ENCODE data around the gene FAH. TPM values are rescaled to one million over a fixed set of nuclear protein-coding genes. Genes with fewer than 3 reads are reported as not detected.

The FAH gene
- 3.1 and 3.3 TPM in 2 replicates for polyA plus RNA-seq
- polyA minus RNA-seq = 0.46 and 0.97 TPM in 2 replicates

- no peak within 1 kb of the TSS for H3K27ac ChIP-seq (ENCODE audit: low read length)
- H3K4me2 ChIP-seq (ENCODE audit: low read length) = peak within 1 kb of the TSS; percentile 92
- TF ChIP-seq TAF1 (IDR thresholded peaks at IDR 0.05; ENCODE audit: low read depth) (no peak), CTCF (IDR thresholded peaks at IDR 0.05; ENCODE audit: poor library complexity, severe bottlenecking) (no peak), MXI1 (conservative IDR thresholded peaks at IDR 0.05; ENCODE audit: poor library complexity, severe bottlenecking) (peak; percentile 68), SMC3 (conservative IDR thresholded peaks at IDR 0.05; ENCODE audit: poor library complexity) (peak; percentile 27), RAD21 (conservative IDR thresholded peaks at IDR 0.05) (no peak)
- no peaks in the 10 kb centered on the region for H3K9me3 ChIP-seq (ENCODE audit: low read length)
- peak within 1 kb of the TSS; percentile 31 for H3K9ac ChIP-seq (ENCODE audit: low read length)
- H3F3A ChIP-seq (ENCODE audit: insufficient read depth, low read length, poor library complexity, severe bottlenecking) = peaks cover 8% of the 10 kb centered on the region
- no peaks in the 10 kb centered on the region for H3K27me3 ChIP-seq (ENCODE audit: insufficient read depth, low read depth, low read length)
- H2AFZ ChIP-seq (ENCODE audit: low read depth, low read length) = no peak within 1 kb of the TSS
- no peaks in the 10 kb centered on the region for H3K36me3 ChIP-seq (ENCODE audit: insufficient read depth, low read length)
- H3K4me3 ChIP-seq (ENCODE audit: low read length) = peak within 1 kb of the TSS; percentile 73
- H4K20me1 ChIP-seq (ENCODE audit: insufficient read depth) = no peaks in the 10 kb centered on the region
- H3K79me2 ChIP-seq (replicated peaks; ENCODE audit: insufficient read depth, low read length) = no peaks in the 10 kb centered on the region
- H3K9me2 ChIP-seq (ENCODE audit: insufficient read depth, low read length) = no peaks in the 10 kb centered on the region
Measured at GRCh38 chr15:80152896-80153876, at the start of gene FAH. TSS of gene FAH (plus strand) at chr15:80152999. CDS start at chr15:80153055, 56 bp downstream.

DNA sequence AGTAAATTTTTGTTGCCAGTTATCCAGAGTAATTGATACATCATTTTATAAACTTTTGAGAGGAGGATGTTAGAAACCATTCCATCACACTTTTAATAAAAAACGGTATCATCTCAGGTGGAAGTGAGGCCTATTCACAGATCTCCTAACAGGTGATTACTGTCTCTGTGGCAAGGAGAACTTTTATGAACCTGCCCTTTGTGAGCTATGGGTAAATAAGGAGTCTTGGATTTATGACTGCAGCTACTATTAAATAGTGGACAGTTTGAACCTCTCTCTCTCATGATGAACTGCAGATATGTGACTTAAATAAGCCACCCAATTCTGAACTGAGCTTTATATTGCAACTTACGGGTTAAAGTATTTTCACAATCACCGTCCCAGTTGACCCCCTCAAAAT is 47.6 kb upstream of the FAH start:
- Histone ChIP-seq H3K4me3 (ENCODE audit: low read length) (no peak overlapping the region), H4K20me1 (ENCODE audit: insufficient read depth) (no peaks in the 10 kb centered on the region), H3K9ac (ENCODE audit: low read length) (no peak overlapping the region), H3F3A (ENCODE audit: insufficient read depth, low read length, poor library complexity, severe bottlenecking) (no peaks in the 10 kb centered on the region), H3K36me3 (ENCODE audit: insufficient read depth, low read length) (no peaks in the 10 kb centered on the region), H3K9me2 (ENCODE audit: insufficient read depth, low read length) (no peaks in the 10 kb centered on the region), H2AFZ (ENCODE audit: low read depth, low read length) (no peak overlapping the region), H3K9me3 (ENCODE audit: low read length) (no peaks in the 10 kb centered on the region), H3K27me3 (ENCODE audit: insufficient read depth, low read depth, low read length) (no peaks in the 10 kb centered on the region), H3K79me2 (replicated peaks; ENCODE audit: insufficient read depth, low read length) (peaks cover 21% of the 10 kb centered on the region), H3K27ac (ENCODE audit: low read length) (no peak overlapping the region), H3K4me2 (ENCODE audit: low read length) (no peak overlapping the region)
- TF ChIP-seq CTCF (IDR thresholded peaks at IDR 0.05; ENCODE audit: poor library complexity, severe bottlenecking) = no peak

DNA sequence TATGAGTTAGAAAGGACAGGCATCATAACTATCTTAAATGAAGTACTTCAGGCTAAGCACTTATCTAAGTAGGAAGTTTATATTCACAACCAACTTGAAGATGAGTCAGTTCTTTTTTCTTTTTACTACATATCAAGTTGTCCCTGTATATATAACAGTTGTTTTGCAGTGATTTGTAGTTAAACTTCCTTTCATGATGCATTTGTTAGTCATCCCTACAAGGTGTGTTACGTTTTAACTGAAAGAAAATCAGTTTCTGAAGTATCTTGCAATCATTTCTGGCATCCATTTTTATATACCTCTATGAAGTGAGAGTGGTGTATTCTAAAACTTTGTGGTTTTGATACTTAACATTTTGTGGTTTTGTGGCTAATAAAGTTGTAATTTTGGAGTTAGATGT is 47.2 kb upstream of the FAH start:
- TF ChIP-seq, protein P1, sequence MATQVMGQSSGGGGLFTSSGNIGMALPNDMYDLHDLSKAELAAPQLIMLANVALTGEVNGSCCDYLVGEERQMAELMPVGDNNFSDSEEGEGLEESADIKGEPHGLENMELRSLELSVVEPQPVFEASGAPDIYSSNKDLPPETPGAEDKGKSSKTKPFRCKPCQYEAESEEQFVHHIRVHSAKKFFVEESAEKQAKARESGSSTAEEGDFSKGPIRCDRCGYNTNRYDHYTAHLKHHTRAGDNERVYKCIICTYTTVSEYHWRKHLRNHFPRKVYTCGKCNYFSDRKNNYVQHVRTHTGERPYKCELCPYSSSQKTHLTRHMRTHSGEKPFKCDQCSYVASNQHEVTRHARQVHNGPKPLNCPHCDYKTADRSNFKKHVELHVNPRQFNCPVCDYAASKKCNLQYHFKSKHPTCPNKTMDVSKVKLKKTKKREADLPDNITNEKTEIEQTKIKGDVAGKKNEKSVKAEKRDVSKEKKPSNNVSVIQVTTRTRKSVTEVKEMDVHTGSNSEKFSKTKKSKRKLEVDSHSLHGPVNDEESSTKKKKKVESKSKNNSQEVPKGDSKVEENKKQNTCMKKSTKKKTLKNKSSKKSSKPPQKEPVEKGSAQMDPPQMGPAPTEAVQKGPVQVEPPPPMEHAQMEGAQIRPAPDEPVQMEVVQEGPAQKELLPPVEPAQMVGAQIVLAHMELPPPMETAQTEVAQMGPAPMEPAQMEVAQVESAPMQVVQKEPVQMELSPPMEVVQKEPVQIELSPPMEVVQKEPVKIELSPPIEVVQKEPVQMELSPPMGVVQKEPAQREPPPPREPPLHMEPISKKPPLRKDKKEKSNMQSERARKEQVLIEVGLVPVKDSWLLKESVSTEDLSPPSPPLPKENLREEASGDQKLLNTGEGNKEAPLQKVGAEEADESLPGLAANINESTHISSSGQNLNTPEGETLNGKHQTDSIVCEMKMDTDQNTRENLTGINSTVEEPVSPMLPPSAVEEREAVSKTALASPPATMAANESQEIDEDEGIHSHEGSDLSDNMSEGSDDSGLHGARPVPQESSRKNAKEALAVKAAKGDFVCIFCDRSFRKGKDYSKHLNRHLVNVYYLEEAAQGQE (IDR thresholded peaks at IDR 0.05; ENCODE audit: borderline replicate concordance) = no peak
- TF ChIP-seq EP300 (conservative IDR thresholded peaks at IDR 0.05; ENCODE audit: poor library complexity, severe bottlenecking) (no peak), TAF1 (IDR thresholded peaks at IDR 0.05; ENCODE audit: low read depth) (no peak), RAD21 (conservative IDR thresholded peaks at IDR 0.05) (no peak), POLR2AphosphoS5 (IDR thresholded peaks at IDR 0.05) (no peak), SMC3 (conservative IDR thresholded peaks at IDR 0.05; ENCODE audit: poor library complexity) (no peak), EZH2 (IDR thresholded peaks at IDR 0.05; ENCODE audit: borderline replicate concordance, insufficient read depth, low read length, poor library complexity, severe bottlenecking) (no peak), CTCF (IDR thresholded peaks at IDR 0.05; ENCODE audit: poor library complexity, severe bottlenecking) (no peak), MXI1 (conservative IDR thresholded peaks at IDR 0.05; ENCODE audit: poor library complexity, severe bottlenecking) (no peak)
- Histone ChIP-seq H3K4me2 (ENCODE audit: low read length) (no peak overlapping the region), H3K27me3 (ENCODE audit: insufficient read depth, low read depth, low read length) (no peaks in the 10 kb centered on the region), H3K79me2 (replicated peaks; ENCODE audit: insufficient read depth, low read length) (peaks cover 21% of the 10 kb centered on the region), H3K9ac (ENCODE audit: low read length) (no peak overlapping the region), H3K4me3 (ENCODE audit: low read length) (no peak overlapping the region), H3K27ac (ENCODE audit: low read length) (no peak overlapping the region), H3K9me3 (ENCODE audit: low read length) (no peaks in the 10 kb centered on the region), H3K9me2 (ENCODE audit: insufficient read depth, low read length) (no peaks in the 10 kb centered on the region), H2AFZ (ENCODE audit: low read depth, low read length) (no peak overlapping the region), H3K36me3 (ENCODE audit: insufficient read depth, low read length) (no peaks in the 10 kb centered on the region), H3F3A (ENCODE audit: insufficient read depth, low read length, poor library complexity, severe bottlenecking) (no peaks in the 10 kb centered on the region), H4K20me1 (ENCODE audit: insufficient read depth) (no peaks in the 10 kb centered on the region)

Data from neural cell (in vitro differentiated cells).